ENCODE data around the gene NAA35. TPM values are rescaled to one million over a fixed set of nuclear protein-coding genes. Genes with fewer than 3 reads are reported as not detected.

NAA35 gene
- total and polyA plus RNA-seq, 9 of the 15 experiments (the other 6 are each of a cell fraction or from before 2014, with no cell fraction given) = 17.7 to 43.9 (median 29.0) TPM

GRCh38 chr9:85940832-85941621, at the start of gene NAA35 (continued):
- TF ChIP-seq ELF2 (CRISPR knock-in tag; IDR thresholded peaks at IDR 0.05) (peak; percentile 70; the same call in 1 of the 2 replicates), ZNF23 (CRISPR knock-in tag; IDR thresholded peaks at IDR 0.05) (no peak), SMC3 (conservative IDR thresholded peaks at IDR 0.05; ENCODE audit: insufficient read depth, low read depth, low read length) (no peak), ZNF280A (IDR thresholded peaks at IDR 0.05; ENCODE audit: low read depth, partially characterized antibody) (no peak), KLF10 (CRISPR knock-in tag; IDR thresholded peaks at IDR 0.05) (no peak), ZNF609 (CRISPR knock-in tag; IDR thresholded peaks at IDR 0.05; ENCODE audit: borderline replicate concordance) (no peak), TSHZ1 (CRISPR knock-in tag; IDR thresholded peaks at IDR 0.05) (no peak), ZBTB5 (IDR thresholded peaks at IDR 0.05) (no peak), FOXP4 (CRISPR knock-in tag; IDR thresholded peaks at IDR 0.05; ENCODE audit: borderline replicate concordance) (no peak), NR2C2 (CRISPR knock-in tag; IDR thresholded peaks at IDR 0.05) (no peak), NR2C2 (tag; IDR thresholded peaks at IDR 0.05) (peak; percentile 80; the same call in 1 of the 2 replicates)
